Measurements from ENCODE around the gene LHX4.

Gene LHX4

DNA sequence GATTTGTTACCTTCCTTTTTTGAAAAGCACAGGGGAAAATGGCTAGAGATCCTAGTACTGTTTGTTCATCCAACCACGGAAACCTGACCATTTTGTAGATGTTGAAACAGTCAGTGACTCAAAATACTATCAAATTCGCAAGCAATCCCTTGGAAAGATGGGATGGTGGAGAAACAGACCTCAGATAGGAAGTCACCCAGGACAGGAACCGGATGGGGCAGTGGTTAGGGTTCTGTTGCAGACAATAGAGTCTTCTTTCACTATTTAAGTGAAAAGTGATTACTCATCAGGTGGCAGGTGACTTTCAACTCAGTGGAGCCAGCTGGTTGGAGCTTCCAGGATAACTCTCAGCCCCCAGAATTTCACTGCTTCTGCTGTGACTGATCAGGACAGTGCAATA lies 17.0 kb downstream of the LHX4 start:
- no peak for DNase-seq

DNA sequence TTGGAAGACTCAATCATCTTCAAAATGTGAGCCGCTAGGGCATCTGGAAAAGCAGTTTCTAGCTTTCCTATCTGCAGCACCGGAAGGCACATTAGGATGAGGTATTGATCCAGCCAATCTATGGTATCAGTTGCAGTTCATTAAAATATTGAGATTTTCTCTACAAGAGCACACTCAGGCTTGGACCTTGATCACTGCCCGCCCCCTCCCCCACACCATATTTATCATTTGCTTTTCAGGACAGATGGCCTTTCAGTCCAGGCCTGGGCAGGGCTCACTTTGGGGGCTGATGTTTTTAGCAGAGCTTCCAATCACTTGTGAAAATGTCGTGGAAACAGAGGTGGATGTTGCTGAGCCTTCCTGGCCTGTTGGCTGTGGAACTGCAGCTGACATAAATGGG lies 17.5 kb downstream of the LHX4 start:
- no peak for DNase-seq

DNA sequence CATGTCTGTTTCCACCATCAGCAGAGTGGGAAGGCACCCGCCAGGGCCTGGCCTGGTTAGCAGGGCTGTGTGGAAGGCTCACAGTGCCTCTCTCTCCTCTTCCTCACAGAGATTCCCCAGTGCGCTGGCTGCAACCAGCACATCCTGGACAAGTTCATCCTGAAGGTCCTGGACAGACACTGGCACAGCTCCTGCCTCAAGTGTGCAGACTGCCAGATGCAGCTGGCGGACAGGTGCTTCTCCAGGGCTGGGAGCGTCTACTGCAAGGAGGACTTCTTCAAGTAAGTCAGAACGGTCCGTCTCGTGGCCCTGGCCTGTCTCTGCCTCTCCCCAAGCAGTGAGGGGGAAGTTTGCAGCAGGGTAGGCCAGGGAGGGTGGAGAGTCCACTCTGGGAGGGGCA lies 18.1 kb downstream of the LHX4 start:
- DNase-seq, result no peak

DNA sequence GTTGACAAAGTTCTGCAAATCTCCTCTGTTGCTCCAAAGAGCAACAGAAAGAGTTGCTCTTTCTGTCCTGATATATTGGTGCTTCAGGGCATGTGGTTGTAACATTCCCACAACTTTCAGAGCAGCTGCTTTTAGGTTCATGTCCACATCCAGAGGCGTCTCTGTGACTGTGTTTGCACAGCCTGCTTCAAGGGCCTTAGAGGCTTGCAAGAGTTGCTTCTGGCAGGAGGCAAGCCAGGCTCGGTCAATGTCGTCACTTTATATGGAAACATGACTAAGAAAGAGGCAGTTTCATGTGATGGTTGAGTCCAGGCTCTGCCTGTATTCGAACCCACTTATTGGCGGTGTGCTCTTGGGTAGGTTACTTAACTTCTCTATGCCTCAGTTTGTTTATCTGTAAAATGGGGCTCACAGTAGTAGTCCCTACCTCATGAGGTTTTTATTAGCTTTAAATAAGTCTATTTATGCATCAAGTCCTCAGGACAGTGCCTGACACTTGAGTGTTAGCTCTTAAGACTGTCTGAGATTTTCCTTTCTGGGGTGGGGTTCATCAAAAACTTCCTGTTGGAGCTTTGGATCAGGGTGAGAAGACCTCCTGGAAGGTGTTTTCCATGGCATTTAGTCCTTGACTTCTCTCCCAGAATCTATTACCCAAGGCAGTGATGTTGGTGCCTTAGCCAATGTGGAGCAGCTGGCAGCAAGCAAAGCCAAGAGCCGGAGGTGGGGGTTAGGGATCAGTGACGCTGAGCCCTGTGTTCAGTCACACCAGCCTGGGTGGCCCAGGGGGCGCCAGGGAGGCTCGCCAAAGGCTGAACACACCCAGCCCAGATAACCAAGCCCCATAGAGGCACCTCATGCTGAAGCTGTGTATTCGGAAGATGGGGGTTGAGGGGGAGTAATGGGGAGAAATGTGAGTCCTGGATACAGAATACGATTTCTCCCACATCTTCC lies 18.9 kb downstream of the LHX4 start:
- no peak for DNase-seq

DNA sequence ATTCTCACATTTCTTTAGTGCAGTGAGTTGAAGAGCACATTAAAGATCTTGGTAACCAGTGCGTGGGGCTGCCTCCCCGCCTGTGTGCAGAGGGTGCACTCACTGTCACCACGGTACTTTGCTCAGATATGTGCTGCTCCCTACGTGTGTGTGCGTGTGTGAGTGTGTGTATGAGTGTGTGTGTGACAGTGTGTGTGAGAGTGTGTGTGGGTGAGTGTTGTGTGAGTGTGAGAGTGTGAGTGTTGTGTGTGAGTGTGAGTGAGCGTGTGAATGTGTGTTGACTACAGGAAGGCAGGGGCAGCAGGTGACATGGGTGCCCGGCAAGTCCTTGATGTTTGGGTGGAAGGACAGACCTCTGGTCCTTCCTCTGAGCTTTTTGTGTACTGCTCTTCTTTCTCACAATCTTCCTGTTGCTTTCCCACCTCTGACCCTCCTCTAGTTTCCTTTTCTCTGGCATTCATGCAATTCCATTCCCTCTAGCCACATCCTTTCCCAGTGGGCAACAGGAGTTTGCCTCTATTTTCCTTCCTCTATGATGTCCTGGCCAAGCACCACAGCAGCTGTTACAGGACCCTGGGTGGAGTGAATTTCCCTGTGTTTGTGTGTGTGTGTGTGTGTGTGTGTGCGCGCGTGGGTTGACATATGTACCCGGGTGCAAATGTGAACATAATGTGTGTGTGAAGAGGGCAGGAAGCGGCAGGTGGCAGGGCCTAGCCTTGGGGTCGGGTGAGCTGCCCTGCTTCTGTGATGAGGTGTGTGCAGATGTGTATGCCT lies 19.8 kb downstream of the LHX4 start:
- DNase-seq, result no peak

DNA sequence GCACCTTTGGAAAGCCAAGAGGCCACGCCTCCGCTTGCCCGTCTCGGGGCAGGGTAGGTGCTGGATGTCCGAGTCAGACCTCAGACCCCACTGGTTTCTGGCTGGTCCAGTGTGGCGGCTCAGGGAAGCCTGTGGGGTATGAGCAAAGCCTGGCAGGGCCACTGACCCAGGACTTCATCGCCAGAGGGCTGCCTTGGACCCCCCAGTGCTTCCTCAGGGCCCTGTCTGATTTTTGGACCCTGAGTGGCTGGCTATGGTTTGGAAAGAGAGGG lies 20.4 kb downstream of the LHX4 start:
- no peak for DNase-seq

DNA sequence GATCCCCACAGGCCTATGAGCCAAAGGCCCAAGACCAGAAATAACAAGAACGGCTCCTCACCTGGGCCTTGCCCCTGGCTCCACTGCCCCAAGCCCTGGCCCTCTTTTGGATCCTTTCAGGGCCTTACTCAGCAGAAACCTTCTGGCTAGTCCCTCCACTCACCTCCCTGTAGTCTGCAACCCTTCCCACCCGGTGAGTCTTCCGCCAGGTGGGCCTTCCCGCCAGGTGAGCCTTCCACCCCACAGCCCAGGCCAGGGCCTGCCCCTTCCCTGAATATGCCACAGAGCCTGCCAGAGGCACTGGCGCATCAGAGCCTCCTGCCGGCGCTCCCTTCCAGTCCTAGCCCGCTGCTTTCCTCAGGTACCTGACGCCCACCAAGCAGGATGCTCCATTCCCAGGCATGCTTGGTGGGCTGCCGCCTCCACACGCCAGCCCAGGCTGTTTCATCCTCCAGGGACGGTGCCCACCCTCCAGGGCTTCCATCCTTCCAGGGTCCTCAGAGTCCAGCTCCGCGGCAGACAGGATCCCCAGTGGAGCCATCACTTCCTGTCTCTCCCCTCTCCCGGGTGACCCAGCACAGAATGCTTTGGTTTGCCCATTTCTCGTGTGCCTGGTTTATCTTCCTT lies 20.9 kb downstream of the LHX4 start:
- DNase-seq, result no peak

DNA sequence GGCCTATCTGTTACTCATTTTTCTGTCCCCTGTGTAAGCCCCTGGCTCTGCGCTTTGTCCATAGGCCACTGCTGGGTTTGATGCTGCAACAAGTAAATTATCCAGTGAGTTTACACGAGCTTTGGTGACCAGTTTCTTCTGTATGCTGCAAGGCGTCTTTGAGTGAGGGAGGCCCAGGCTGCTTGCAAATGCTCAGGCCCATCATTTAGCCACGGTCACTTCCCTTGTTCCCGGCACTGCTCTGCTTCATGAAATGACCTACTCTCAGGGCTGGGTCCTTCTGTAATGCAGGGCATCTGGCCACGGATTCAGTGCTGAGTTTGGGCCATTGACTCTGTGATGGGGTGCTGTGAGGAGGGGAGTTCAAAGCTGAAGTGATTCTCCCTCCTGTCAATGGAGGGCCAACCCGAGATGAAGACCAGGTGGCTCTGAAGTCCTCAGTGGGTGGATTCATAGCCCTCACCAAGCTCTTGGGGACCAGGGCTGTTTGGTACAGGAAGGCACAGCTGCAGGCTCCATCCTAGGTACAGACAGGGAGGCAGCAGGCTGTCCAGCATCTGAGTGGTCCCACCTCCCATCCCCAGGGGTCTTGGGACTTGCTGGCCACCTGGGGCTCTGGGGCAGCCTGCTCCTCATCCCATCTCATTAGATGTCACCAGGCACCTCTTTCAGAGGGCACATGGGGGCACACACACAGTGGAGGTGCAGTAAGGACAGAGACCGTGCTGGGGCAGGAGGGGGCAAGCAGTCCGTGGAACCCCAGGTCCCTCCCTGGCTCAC lies 21.7 kb downstream of the LHX4 start:
- no peak for DNase-seq

DNA sequence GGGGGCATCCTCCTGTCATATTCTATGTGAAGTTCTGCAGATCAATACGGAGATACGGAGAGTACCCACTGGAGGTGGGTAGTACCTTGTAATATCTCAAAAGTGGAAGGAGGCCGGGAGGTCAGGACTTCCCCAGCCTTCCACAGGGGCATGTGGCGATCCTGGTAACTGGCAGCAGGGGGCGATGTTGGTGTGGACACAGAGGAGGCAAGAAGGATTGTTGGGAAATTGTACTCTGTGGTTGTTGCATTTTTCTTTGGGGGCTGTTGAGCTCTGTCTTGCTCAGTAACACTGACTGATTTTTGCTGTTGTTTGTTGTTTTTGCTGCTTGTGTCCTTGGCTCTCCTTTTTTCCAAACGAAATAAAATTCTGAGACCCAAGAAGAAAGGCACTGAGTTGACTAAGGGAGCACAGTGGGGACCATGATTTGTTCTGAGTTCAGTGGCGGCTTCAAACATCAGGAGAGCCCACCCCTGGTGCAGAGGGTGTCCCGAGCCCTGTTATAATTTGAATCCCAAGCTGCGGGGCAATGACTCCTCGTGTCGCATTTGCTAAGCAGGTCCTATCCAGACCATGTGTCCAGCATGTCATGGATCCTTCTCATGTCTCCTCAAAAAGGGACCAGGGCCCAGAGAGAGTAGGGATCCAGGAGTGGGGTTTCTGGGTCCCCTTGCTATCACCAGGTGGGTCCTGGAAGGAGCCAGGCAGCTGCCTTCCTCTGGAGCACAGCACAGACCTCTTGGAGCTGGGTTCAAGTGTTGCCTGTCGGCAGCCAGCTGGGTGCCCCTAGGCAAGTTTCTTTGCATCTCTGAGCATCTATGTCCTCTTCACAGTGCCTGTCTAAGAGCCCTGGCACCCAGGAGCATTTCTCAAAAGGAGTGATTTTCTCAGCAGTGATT lies 22.8 kb downstream of the LHX4 start:
- DNase-seq, result no peak

DNA sequence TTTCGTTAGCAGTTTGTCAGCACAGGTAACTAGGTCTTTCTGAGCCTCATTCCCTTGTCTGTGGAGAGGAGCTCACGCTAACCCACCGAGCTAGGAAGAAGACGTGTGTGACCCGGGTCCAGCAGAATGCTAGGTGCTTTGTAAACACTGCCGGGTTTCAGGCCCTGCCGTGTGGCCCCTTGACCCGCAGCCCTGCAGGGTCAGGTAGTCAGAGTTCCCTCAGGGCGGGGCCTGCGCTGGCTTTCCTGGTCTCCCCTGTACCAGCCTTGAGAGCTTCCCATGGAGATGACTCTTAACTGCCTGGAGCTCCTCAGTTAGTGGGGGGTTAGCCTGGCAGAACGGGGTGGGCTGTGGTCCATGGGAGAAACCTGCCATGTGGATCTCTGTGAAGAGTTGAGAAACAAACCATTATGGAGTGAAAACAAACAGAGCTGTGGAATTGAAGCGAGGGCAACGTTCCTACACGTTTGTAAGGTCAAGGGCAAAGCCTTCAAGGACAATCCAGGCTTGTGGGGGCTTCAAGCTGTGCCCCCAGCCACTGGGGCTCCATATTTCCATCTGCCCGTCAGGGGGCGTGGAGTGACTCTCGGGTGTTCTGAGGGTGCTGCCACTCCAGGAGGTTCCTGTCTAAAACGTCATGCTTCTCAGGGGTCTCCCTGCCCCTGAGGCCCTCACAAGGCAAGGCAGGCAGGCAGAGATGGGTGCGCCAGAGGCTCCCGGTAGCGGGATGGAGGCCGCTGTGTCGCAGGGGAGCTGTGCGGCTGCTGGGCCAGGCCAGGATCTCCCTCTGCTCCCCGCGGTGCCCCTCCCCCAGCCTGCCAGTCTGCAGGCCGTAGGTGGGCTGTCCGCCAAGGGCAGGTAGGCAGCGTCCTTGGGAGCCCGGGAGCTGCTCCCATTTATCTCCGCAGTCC lies 23.8 kb downstream of the LHX4 start:
- DNase-seq, result no peak

DNA sequence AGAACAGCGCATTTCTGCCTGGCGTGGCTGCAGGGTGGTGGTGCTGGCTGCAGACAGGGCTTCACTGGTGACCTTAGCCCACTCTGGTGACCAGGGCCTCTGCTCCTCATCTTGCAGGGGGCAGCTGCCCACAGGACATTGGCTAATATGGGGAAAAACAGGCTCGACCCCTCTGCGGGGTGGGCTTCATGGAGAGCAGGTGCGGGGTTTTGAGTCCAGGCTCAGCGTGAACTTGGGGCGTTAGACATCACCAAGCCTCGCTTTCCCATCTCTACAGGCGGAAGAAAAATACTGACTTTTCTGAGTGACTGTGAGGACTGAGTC lies 24.4 kb downstream of the LHX4 start:
- no peak for DNase-seq

DNA sequence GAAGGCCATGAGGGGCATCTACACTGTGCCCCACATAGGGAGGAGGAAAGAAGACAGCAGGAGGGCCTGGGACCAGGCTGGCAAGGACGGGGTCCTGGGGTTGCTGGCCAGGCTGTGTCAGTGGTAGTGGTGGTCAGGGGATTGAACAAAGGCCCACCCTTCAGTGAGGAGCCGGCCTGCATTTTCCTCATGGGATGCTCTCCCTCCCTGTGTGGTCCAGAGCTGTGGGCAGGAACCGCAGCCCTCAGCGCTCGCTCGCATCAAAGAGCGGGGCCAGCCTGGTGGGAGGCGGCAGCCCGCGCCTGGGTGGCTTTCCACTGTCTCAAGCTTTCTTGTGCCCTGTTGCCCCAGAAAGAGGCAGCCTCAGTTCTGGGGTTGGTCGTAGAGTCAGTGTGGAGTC lies 24.8 kb downstream of the LHX4 start:
- no peak for DNase-seq

DNA sequence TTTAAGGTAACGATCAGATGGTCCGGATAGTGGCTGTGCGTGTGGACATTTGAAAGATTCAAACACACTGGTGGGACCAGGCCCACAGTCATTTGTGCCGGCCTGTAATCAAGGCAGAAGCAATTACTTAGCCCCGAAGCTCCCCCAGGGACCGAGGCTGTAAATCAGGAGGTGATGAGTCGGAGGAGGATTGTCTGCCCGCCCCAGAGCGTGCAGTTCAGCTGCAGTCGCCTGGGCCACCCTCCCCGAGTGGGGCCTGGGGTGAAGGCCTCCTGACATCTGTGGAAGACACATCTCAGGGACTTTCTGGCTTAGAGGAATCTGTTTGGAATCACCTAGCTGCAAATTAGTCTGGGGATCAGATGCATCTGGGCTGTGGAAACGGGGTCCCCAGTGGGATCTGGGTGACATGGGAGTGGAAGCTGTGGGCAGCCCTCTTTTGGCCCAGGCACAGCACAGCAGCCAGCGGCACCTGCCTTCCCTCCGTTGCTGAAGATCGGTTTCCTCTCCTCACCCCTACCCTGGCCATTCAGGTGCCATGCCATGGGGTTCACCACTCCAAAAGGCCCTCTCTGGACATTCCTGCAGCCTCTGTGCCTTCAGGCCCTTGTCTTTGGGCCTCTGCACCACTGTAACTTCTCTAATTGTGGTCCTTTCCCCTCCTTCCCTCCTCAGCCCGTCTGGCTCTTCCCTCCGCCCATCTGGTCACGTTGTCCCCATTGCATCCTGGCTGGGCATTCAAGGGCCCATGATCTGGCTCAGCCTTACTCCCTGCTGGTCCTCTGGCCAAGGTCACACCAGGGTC lies 25.7 kb downstream of the LHX4 start:
- no peak for DNase-seq

DNA sequence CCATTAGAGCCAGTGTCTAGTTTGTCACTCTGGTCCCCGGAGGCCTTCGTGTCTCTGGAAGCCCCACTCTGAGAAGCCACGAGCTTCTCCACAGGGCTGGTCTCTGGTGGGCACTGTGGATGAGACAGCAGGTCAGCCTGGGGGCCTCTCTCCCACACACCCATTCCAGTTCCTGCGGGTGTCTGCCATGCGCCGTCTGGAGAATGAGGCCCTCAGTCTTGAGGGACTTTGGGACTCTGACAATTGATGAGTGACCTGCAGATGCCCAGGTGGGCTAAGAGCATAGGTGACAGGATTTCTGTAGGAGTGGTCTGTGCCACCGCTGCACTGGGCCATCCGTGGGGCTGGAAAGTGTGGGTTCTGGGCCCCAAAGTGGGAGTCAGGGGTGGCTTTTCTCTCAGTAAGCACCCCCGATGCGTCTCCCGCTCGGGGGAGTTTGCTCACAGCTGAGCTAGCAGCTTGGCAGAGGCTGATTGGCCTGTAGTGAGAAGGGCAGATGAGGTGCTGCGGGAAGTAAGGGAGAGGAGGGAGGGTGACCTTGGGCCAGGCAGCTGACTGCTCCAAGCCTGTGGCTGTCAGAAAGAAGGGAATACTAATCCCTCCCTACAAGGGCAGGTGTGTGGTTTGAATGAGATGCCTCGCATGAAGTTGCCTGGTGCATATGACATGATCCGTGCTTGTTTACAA lies 26.4 kb downstream of the LHX4 start:
- no peak for DNase-seq

DNA sequence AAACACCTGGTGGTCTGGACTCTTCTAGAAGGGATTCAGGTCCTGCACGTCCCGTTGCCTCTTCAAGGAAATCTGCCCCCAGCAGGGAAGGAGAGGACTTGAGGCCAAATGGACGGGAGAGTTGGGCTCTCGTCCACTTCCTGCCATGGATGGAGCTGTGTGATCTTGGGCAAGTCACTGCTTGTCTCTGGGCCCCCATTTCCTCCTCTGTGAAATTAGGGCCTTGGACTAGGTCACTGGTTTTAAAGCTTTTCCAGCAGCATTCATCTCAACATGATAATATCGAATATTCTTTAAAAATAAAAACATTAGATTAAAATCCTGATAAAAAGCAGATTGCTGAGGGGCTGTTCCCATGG lies 26.9 kb downstream of the LHX4 start:
- no peak for DNase-seq

DNA sequence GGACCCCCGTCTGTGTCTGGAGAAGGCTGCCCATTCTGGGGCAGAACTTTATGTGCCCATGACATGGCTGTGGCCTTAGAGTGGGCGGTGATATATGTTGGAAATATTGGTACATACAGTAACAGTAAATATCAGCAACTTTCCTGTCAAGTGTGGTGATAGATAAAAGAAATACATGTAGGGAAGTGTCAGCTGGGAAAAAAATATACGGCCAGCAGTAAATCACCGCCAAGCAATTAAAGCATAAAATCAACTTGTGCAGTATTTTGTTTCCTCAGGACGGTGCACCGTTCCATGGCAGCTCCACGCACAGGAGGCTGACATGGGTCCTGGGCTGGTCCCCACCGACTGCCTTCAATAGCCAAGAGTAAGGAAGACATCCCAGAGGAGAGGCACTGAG lies 27.4 kb downstream of the LHX4 start:
- DNase-seq, result no peak

DNA sequence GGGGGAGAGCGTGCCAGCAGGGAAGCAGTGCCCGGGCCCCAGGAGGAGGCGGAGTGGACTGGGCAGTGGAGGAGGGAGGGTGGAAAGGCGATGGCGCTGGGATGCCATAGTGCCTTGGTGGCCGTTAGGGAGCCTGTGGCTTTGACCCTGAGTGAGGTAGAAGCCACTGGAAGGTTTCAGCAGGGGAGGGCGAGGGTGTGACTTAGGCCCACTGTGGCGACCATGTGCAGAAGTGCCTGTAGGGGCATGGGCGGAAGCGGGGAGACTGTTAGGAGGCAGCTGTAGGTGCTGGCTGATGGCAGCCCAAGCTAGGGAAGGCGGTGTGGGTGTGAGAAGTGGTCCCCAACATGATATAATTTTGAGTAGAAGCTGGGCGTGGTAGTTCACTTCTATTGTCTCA lies 28.2 kb downstream of the LHX4 start:
- no peak for DNase-seq

DNA sequence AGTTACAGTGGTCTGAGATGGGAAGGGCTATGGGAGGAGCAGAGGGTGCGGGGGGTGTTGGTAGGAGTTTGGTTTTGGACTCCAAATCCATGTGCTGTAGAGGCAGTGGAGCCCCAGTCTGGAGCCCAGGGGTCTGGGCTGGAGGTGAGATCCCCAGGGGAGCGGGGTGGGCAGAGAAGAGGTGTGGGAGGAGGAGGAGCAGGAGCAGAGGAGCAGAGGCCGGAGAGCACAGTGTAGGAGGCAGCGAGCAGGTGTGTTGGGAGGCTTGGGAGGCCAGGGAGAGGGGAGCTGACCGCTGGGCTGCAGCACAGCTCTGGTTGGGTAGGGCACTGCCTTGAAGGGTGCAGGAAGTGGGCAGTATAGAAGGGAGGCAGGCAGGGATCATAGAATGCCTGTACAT lies 28.9 kb downstream of the LHX4 start:
- DNase-seq, result no peak

DNA sequence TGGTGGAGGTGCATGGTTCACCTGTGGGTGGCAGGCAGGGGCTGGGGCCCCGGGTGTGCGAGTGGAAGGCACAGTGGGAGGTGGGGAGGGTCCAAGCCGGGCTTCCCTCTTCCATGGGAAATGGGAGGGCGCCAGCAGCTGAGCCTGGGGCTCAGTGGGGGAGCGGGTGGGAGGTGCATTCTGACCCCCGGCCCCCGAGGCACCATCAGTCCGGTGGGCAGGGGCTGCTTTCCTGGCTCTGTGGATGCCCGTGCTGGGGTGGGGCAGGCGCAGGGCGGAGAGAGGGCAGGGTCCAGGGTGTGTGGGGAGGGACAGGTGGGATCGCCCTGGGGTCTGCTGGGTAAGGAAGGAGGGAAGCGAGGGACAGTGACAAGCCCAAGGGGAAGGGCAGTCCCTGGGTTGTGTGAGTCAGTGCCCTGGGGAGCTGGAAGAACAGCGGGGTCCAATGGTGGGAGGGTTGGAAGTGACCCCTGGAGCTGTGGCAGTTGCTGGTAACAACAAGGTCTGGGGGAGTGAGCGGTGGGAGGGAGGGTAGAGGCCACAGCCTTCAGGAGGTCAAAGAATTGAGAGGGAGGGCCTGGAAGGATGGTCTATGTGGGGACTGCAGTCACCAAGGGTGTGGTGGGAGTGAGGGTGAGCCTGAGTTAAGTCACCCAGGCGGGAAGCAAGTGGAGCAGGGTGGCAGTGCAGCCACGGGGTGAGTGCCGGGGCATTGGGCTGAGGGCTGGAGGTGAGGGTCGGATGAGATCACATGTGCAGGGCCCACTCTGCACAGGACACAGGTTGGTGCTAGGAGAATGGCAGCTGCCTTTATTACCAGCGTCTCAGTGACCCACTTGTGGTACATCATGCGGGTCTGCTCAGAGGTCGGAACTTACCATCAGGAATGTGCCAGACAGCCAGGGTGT lies 29.6 kb downstream of the LHX4 start:
- DNase-seq, result no peak

All from NCI-H2081 treated with DMSO at 0.1 percent for 48 hours (cell line).